GM23338 (cell line): Measurements from ENCODE around the gene PSMA1. TPM values are rescaled to one million over a fixed set of nuclear protein-coding genes. Genes with fewer than 3 reads are reported as not detected.

Source experiments
- ATAC-seq: fragments of 200-7000 bp; cut with Tn5 transposase; 3 replicates; pipeline ENCODE4 v1.9.1; 2020
- DNase-seq: peaks from one replicate; pipeline ENCODE4 v3.0.0-alpha.2; 2015; ENCODE audit warnings: low spot score
- H2AFZ ChIP-seq: fragments of 200-600 bp; sonication (generic); 2 replicates; pipeline ENCODE4 v1.8.0; 2016; ENCODE audit warnings: antibody characterized with exemption, mild to moderate bottlenecking, moderate library complexity
- H3F3A ChIP-seq: fragments of 200-600 bp; sonication (generic); replicated peaks from 2 replicates; pipeline ENCODE4 v1.8.0; 2017; ENCODE audit warnings: antibody characterized with exemption, mixed run types, low read depth
- H3K27ac ChIP-seq: fragments of 200-600 bp; sonication (generic); 2 replicates; pipeline ENCODE4 v1.6.1; 2016; ENCODE audit warnings: low read depth
- H3K27me3 ChIP-seq: fragments of 200-600 bp; sonication (generic); 2 replicates; pipeline ENCODE4 v1.8.0; 2016; ENCODE audit warnings: mild to moderate bottlenecking, mixed run types, moderate library complexity; ENCODE audit not compliant: insufficient read depth
- H3K36me3 ChIP-seq: fragments of 200-600 bp; sonication (generic); 2 replicates; pipeline ENCODE4 v1.8.0; 2016; ENCODE audit warnings: mild to moderate bottlenecking; ENCODE audit not compliant: insufficient read depth
- H3K4me1 ChIP-seq: fragments of 200-600 bp; sonication (generic); 2 replicates; pipeline ENCODE4 v1.8.0; 2016; ENCODE audit warnings: mild to moderate bottlenecking, moderate library complexity; ENCODE audit not compliant: insufficient read depth
- H3K4me2 ChIP-seq: fragments of 200-600 bp; sonication (generic); 2 replicates; pipeline ENCODE4 v1.7.1; 2017; ENCODE audit warnings: mixed run types
- H3K4me3 ChIP-seq: fragments of 200-600 bp; sonication (generic); 2 replicates; pipeline ENCODE4 v1.6.1; 2016; ENCODE audit warnings: mixed run types
- H3K79me2 ChIP-seq: fragments of 200-600 bp; sonication (generic); replicated peaks from 2 replicates; pipeline ENCODE4 v1.8.0; 2017; ENCODE audit warnings: mild to moderate bottlenecking; ENCODE audit not compliant: insufficient read depth
- H3K9me2 ChIP-seq: fragments of 200-600 bp; sonication (generic); 2 replicates; pipeline ENCODE4 v1.8.0; 2017; ENCODE audit not compliant: insufficient read depth
- H4K20me1 ChIP-seq: fragments of 200-600 bp; sonication (generic); replicated peaks from 2 replicates; pipeline ENCODE4 v1.8.0; 2017; ENCODE audit warnings: mild to moderate bottlenecking; ENCODE audit not compliant: insufficient read depth
- H3K27ac Mint-ChIP-seq: 2 replicates; pipeline ENCODE4 v1.8.0; 2020; ENCODE audit warnings: inconsistent platforms, mild to moderate bottlenecking, moderate library complexity, mixed read lengths
- H3K27me3 Mint-ChIP-seq: 3 replicates; pipeline ENCODE4 v1.8.0; 2022; ENCODE audit warnings: low read depth, mild to moderate bottlenecking, moderate library complexity, mixed read lengths, inconsistent platforms; ENCODE audit not compliant: insufficient read depth, poor library complexity
- H3K36me3 Mint-ChIP-seq: 3 replicates; pipeline ENCODE4 v1.8.0; 2021; ENCODE audit warnings: low read depth, mild to moderate bottlenecking, inconsistent platforms, moderate library complexity, mixed read lengths
- H3K4me1 Mint-ChIP-seq: 3 replicates; pipeline ENCODE4 v1.8.0; 2020; ENCODE audit warnings: mild to moderate bottlenecking, inconsistent platforms, mixed read lengths
- H3K4me3 Mint-ChIP-seq: 3 replicates; pipeline ENCODE4 v1.8.0; 2021; ENCODE audit warnings: moderate library complexity, mild to moderate bottlenecking, inconsistent platforms, mixed read lengths
- H3K9me3 Mint-ChIP-seq: 3 replicates; pipeline ENCODE4 v1.8.0; 2020; ENCODE audit warnings: moderate library complexity, mild to moderate bottlenecking, inconsistent platforms, mixed read lengths
- CREB1 ChIP-seq: fragments of 250-450 bp; sonication (Bioruptor Pico); IDR thresholded peaks from 2 replicates; pipeline ENCODE4 v1.5.0; 2020; ENCODE audit warnings: low read depth, mild to moderate bottlenecking, moderate library complexity
- CTCF ChIP-seq, 2 experiments: fragments of 200-600 bp in 1 of 2; sonication (generic) in 1 of 2; conservative IDR thresholded peaks; 2 replicates each; pipeline versions ENCODE4 v1.5.1 to v1.6.1; 2016 to 2017; ENCODE audit warnings: antibody characterized with exemption in 2 of 2, low read depth in 2 of 2, mild to moderate bottlenecking in 2 of 2, moderate library complexity in 1 of 2
- EZH2 ChIP-seq: fragments of 200-600 bp; sonication (generic); IDR thresholded peaks from one replicate; pipeline ENCODE4 v1.8.0; 2017; ENCODE audit warnings: antibody characterized with exemption, mild to moderate bottlenecking, low read depth; ENCODE audit not compliant: unreplicated experiment
- EZH2phosphoT487 ChIP-seq: fragments of 200-600 bp; sonication (generic); IDR thresholded peaks from one replicate; pipeline ENCODE4 v1.8.1; 2018; ENCODE audit warnings: antibody characterized with exemption; ENCODE audit not compliant: unreplicated experiment
- JUNB ChIP-seq: IDR thresholded peaks from one replicate; pipeline ENCODE4 v1.6.1; 2016; ENCODE audit warnings: antibody characterized with exemption; ENCODE audit not compliant: unreplicated experiment
- ZNF114 ChIP-seq: fragments of 250-450 bp; sonication (Bioruptor Pico); IDR thresholded peaks from 2 replicates; pipeline ENCODE4 v1.5.0; 2020; ENCODE audit warnings: mild to moderate bottlenecking, moderate library complexity
- ZNF331 ChIP-seq: fragments of 250-450 bp; sonication (Bioruptor Pico); IDR thresholded peaks from 2 replicates; pipeline ENCODE4 v1.5.0; 2020; ENCODE audit warnings: low read depth, mild to moderate bottlenecking, moderate library complexity
- ZNF462 ChIP-seq: fragments of 250-450 bp; sonication (Bioruptor Pico); IDR thresholded peaks from 2 replicates; pipeline ENCODE4 v1.5.0; 2020; ENCODE audit warnings: mild to moderate bottlenecking, moderate library complexity
- polyA plus RNA-seq: library from polyadenylated mRNA; unstranded; fragments of >200 nt; fragmentation: Nextera tagmentation; extraction: Ambion mirVana; gene quantifications from 2 replicates; pipeline ENCODE4 v1.2.1, GENCODE V29; 2016
- total RNA-seq: library from RNA; depleted of rRNA; stranded (reverse); fragments of >200 nt; shearing (Covaris generic); gene quantifications from 2 replicates; pipeline ENCODE4 v1.2.3, GENCODE V29; 2014

PSMA1 gene
- total and polyA plus RNA-seq, 2 experiments from 2014 or later: 169 to 338 TPM

DNA sequence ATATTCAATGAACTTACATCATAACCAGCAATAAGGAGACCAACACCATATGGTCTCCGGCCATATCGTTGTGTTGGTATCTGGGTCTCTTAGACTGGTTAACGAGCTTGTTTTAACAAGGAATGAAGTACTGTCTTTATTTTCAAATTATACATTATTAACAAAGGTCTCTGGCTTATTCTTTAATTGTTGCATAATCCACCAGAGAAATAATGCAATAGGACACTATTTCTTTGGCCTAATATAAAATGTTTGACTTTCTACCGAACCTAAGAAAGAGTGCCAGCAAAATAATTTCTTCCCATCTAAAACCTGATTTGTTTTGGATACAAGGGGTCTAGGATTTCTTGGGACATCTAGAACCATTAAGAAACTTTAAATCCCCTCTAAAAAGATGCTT is 6.4 kb downstream of the PSMA1 start:
- Histone ChIP-seq H3K27ac (no peak overlapping the region), H3K4me3 (no peak overlapping the region), H3K9me2 (no peaks in the 10 kb centered on the region), H4K20me1 (0 out of 2 replicates have a peak, but pooled peaks cover 6% of the 10 kb centered on the region), H3K27me3 (no peaks in the 10 kb centered on the region), H3K4me2 (no peak overlapping the region), H3K79me2 (peaks cover 8% of the 10 kb centered on the region), H3F3A (no peaks in the 10 kb centered on the region), H3K36me3 (peaks cover 62% of the 10 kb centered on the region), H3K4me1 (peaks cover 3% of the 10 kb centered on the region), H2AFZ (no peak overlapping the region)
- Mint-ChIP-seq H3K27me3 (no peaks in the 10 kb centered on the region), H3K4me1 (peaks cover 4% of the 10 kb centered on the region), H3K9me3 (no peaks in the 10 kb centered on the region), H3K36me3 (peaks cover 70% of the 10 kb centered on the region), H3K27ac (no peak overlapping the region), H3K4me3 (no peak overlapping the region)
- ATAC-seq (no peak), DNase-seq (no peak)
- no peak for TF ChIP-seq CTCF (conservative IDR thresholded peaks at IDR 0.05; ENCODE audit: low read depth in 2 of 2)
- TF ChIP-seq ZNF331 (CRISPR knock-in tag): no peak
- no peak for TF ChIP-seq CREB1 (CRISPR knock-in tag)
- no peak for TF ChIP-seq EZH2
- no peak for TF ChIP-seq ZNF114 (CRISPR knock-in tag)
- no peak for TF ChIP-seq ZNF462 (CRISPR knock-in tag)
- TF ChIP-seq JUNB: no peak
- TF ChIP-seq EZH2phosphoT487: no peak
